DOHH2 (cell line): ENCODE results near the gene SPOCK1.

Experiments used
- CTCF ChIP-seq: fragments of 200-600 bp; sonication (generic); IDR thresholded peaks from one replicate; pipeline ENCODE4 v1.5.1; 2014; ENCODE audit warnings: antibody characterized with exemption, mild to moderate bottlenecking, low read depth, low read length; ENCODE audit not compliant: poor library complexity, severe bottlenecking
- EZH2phosphoT487 ChIP-seq: fragments of 200-600 bp; sonication (generic); IDR thresholded peaks from 2 replicates; pipeline ENCODE4 v1.6.1; 2017; ENCODE audit warnings: borderline replicate concordance, mild to moderate bottlenecking, antibody characterized with exemption, low read length, moderate library complexity, mixed read lengths

GRCh38 chr5:137214446-137215189 is 284.5 kb downstream of the SPOCK1 start:
- no peak for TF ChIP-seq CTCF
- no peak for TF ChIP-seq EZH2phosphoT487
